ENCODE measurements around the gene SWSAP1.

DNA sequence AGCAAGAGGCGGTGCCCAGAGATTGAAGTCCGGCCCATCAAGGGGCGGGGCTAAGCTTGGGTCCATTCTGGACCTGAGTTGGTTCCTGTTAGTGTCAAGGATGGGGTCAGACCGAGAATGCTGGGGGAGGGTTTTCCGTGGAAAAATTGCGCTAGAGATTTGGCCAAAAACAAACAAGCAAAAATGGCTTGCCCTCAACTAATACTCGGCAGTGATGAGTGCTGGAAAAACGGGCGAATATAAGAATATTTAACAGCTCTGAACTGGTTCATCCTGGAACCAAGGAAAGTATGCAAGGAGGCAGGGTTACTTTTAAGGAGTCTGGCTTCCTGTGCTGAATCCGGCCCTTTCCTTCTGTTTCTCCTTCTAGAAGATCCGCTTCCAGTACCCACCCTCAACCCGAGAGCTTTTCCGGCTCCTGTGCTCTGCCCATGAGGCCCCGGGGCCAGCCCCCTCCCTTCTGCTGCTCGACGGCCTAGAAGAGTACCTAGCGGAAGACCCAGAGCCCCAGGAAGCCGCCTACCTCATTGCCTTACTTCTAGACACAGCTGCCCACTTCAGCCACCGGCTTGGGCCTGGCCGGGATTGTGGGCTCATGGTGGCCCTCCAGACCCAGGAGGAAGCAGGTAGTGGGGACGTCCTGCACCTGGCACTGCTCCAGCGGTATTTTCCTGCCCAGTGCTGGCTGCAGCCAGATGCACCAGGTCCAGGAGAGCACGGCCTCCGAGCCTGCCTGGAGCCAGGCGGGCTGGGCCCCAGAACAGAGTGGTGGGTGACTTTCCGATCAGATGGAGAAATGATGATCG lies 880 bp downstream of the SWSAP1 start:
- no peak for TF ChIP-seq POLR2A (IDR thresholded peaks at IDR 0.05; ENCODE audit: low read depth, low read length)
- TF ChIP-seq, protein P1, sequence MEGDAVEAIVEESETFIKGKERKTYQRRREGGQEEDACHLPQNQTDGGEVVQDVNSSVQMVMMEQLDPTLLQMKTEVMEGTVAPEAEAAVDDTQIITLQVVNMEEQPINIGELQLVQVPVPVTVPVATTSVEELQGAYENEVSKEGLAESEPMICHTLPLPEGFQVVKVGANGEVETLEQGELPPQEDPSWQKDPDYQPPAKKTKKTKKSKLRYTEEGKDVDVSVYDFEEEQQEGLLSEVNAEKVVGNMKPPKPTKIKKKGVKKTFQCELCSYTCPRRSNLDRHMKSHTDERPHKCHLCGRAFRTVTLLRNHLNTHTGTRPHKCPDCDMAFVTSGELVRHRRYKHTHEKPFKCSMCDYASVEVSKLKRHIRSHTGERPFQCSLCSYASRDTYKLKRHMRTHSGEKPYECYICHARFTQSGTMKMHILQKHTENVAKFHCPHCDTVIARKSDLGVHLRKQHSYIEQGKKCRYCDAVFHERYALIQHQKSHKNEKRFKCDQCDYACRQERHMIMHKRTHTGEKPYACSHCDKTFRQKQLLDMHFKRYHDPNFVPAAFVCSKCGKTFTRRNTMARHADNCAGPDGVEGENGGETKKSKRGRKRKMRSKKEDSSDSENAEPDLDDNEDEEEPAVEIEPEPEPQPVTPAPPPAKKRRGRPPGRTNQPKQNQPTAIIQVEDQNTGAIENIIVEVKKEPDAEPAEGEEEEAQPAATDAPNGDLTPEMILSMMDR (conservative IDR thresholded peaks at IDR 0.05; ENCODE audit: low read depth, low read length) = no peak
- TF ChIP-seq CHD1 (IDR thresholded peaks at IDR 0.05; ENCODE audit: low read depth, low read length) = no peak

Data from IMR-90 (cell line).